Uterus (tissue), 4 donors: ENCODE results near the gene RARB. TPM values are rescaled to one million over a fixed set of nuclear protein-coding genes. Genes with fewer than 3 reads are reported as not detected.

Experiments used
- DNase-seq, 2 donors: peaks; one replicate each; pipeline ENCODE4 v3.0.0-alpha.2; 2019 to 2020
- H3K27ac ChIP-seq, 2 donors: fragments of 200-600 bp; sonication (generic); 1 replicate in 1 of 2; 2 replicates in 1 of 2; pipeline ENCODE4 v1.5.1; 2016 to 2018
- H3K27me3 ChIP-seq, 2 donors: fragments of 200-600 bp; sonication (generic); one replicate each; pipeline ENCODE4 v1.5.1; 2018 to 2019; ENCODE audit warnings: control low read depth in 1 of 2
- H3K36me3 ChIP-seq, 2 donors: fragments of 200-600 bp; sonication (generic); one replicate each; pipeline ENCODE4 v1.5.1; 2019; ENCODE audit warnings: control low read depth in 1 of 2
- H3K4me1 ChIP-seq, 2 donors: fragments of 200-600 bp; sonication (generic); one replicate each; pipeline ENCODE4 v1.5.1; 2018 to 2019; ENCODE audit warnings: control low read depth in 1 of 2
- H3K4me3 ChIP-seq, 2 donors: fragments of 200-600 bp; sonication (generic); 1 replicate in 1 of 2; 2 replicates in 1 of 2; pipeline ENCODE4 v1.5.1; 2018 to 2019; ENCODE audit warnings: mild to moderate bottlenecking in 1 of 2
- H3K9me3 ChIP-seq, 2 donors: fragments of 200-600 bp; sonication (generic); one replicate each; pipeline ENCODE4 v1.5.1; 2019; ENCODE audit warnings: control low read depth in 1 of 2
- CTCF ChIP-seq, 4 experiments: fragments of 200-600 bp in 2 of 4; fragments of 450-650 bp in 2 of 4; sonication (generic) in 2 of 4; IDR thresholded peaks; one replicate each; pipeline ENCODE4 v1.5.1; 2016 to 2019; ENCODE audit warnings: antibody characterized with exemption in 4 of 4, mild to moderate bottlenecking in 2 of 4, moderate library complexity in 1 of 4
- POLR2A ChIP-seq, 2 donors: fragments of 450-650 bp; IDR thresholded peaks; one replicate each; pipeline ENCODE4 v1.6.1; 2016; ENCODE audit warnings: antibody characterized with exemption in 2 of 2, mild to moderate bottlenecking in 1 of 2, moderate library complexity in 1 of 2
- intact Hi-C: fragments of 100-400 bp; cut with DNase I; formaldehyde crosslinking; loops from one replicate; pipeline ENCODE4 v1.15.1; 2023; ENCODE audit warnings: low total_unique reads
- total RNA-seq, 4 donors: library from RNA; depleted of rRNA in 3 of 4; stranded (reverse); fragments of >200 nt in 3 of 4; gene quantifications; one replicate each; pipeline versions ENCODE4 v1.1.0 to v1.2.4, GENCODE V29; 2014 to 2023
- donor health status: DM: yes; HTN: yes; CAD: no.

The RARB gene
- total RNA-seq, 4 donors from 2014 or later: 6.7 to 63.0 (median 14.5) TPM

GRCh38 chr3:25513642-25514266 is 85.7 kb downstream of the RARB start:
- Histone ChIP-seq H3K9me3 (no peaks in the 10 kb centered on the region), H3K4me1 (peaks cover 0 to 3% of the 10 kb centered on the region in 2 donors), H3K27ac (peak overlapping the region in 1 of 2 donors; percentile 6), H3K27me3 (no peaks in the 10 kb centered on the region), H3K4me3 (no peak overlapping the region), H3K36me3 (no peaks in the 10 kb centered on the region)
- TF ChIP-seq POLR2A (IDR thresholded peaks at IDR 0.05) (no peak), CTCF (IDR thresholded peaks at IDR 0.05) (no peak)
- intact Hi-C loops: no loop called here
- DNase-seq: no peak

GRCh38 chr3:25515171-25515570 is 87.1 kb downstream of the RARB start:
- Histone ChIP-seq H3K4me1 (peaks cover 0 to 3% of the 10 kb centered on the region in 2 donors), H3K27ac (no peak overlapping the region), H3K4me3 (no peak overlapping the region), H3K27me3 (no peaks in the 10 kb centered on the region), H3K9me3 (no peaks in the 10 kb centered on the region), H3K36me3 (no peaks in the 10 kb centered on the region)
- DNase-seq: no peak
- intact Hi-C loops: no loop called here
- TF ChIP-seq POLR2A (IDR thresholded peaks at IDR 0.05) (no peak), CTCF (IDR thresholded peaks at IDR 0.05) (no peak)

- no peaks in the 10 kb centered on the region for H3K27me3 ChIP-seq
- no peak overlapping the region for H3K4me3 ChIP-seq
- no peak for TF ChIP-seq POLR2A (IDR thresholded peaks at IDR 0.05)
- no peak for TF ChIP-seq CTCF (IDR thresholded peaks at IDR 0.05)
- no peak for DNase-seq
- no peaks in the 10 kb centered on the region for H3K9me3 ChIP-seq
- H3K4me1 ChIP-seq: peaks cover 0 to 8% of the 10 kb centered on the region in 2 donors
- H3K36me3 ChIP-seq: no peaks in the 10 kb centered on the region
- intact Hi-C loops: no loop called here
- H3K27ac ChIP-seq: no peak overlapping the region
Observed at GRCh38 chr3:25520926-25521559, 93.0 kb downstream of the RARB start.

GRCh38 chr3:25527336-25527735 is 99.3 kb downstream of the RARB start:
- no peaks in the 10 kb centered on the region for H3K27me3 ChIP-seq
- no peaks in the 10 kb centered on the region for H3K36me3 ChIP-seq
- peaks cover 0 to 8% of the 10 kb centered on the region in 2 donors for H3K4me1 ChIP-seq
- no peak for TF ChIP-seq POLR2A (IDR thresholded peaks at IDR 0.05)
- no peak for TF ChIP-seq CTCF (IDR thresholded peaks at IDR 0.05)
- intact Hi-C loops: no loop called here
- no peak overlapping the region for H3K4me3 ChIP-seq
- H3K9me3 ChIP-seq: no peaks in the 10 kb centered on the region
- no peak for DNase-seq
- peak overlapping the region; percentile 2 to 28 for H3K27ac ChIP-seq

GRCh38 chr3:25527801-25528200 is 99.7 kb downstream of the RARB start:
- Histone ChIP-seq H3K9me3 (no peaks in the 10 kb centered on the region), H3K27ac (peak overlapping the region; percentile 2 to 28), H3K36me3 (no peaks in the 10 kb centered on the region), H3K4me3 (no peak overlapping the region), H3K27me3 (no peaks in the 10 kb centered on the region), H3K4me1 (peaks cover 0 to 8% of the 10 kb centered on the region in 2 donors)
- no peak for DNase-seq
- TF ChIP-seq POLR2A (IDR thresholded peaks at IDR 0.05): no peak
- intact Hi-C loops: no loop called here
